ENCODE measurements around the gene GNG13.
A peak's percentile ranks its signal among the peaks of the same experiment; 100 is the strongest.

GNG13 gene

GRCh38 chr16:802461-802860 is 1.9 kb upstream of the GNG13 start:
- TF ChIP-seq RAD21 (IDR thresholded peaks at IDR 0.05; ENCODE audit: low read depth) (no peak), EGR1 (IDR thresholded peaks at IDR 0.05) (no peak), REST (IDR thresholded peaks at IDR 0.05; ENCODE audit: low read depth) (no peak; the same call in 1 of the 2 replicates), FOXM1 (IDR thresholded peaks at IDR 0.05; ENCODE audit: borderline replicate concordance, low read depth) (no peak), CREB1 (IDR thresholded peaks at IDR 0.05; ENCODE audit: low read depth) (no peak), TEAD4 (IDR thresholded peaks at IDR 0.05) (no peak), MAX (IDR thresholded peaks at IDR 0.05) (no peak), TAF1 (IDR thresholded peaks at IDR 0.05; ENCODE audit: low read depth) (no peak), USF1 (IDR thresholded peaks at IDR 0.05) (no peak), YY1 (IDR thresholded peaks at IDR 0.05; ENCODE audit: low read depth) (no peak), ZBTB7A (IDR thresholded peaks at IDR 0.05; ENCODE audit: low read depth) (no peak), CEBPB (IDR thresholded peaks at IDR 0.05) (no peak), EP300 (IDR thresholded peaks at IDR 0.05; ENCODE audit: borderline replicate concordance) (no peak), NFIC (IDR thresholded peaks at IDR 0.05) (no peak), TCF12 (IDR thresholded peaks at IDR 0.05; ENCODE audit: low read depth) (no peak)

GRCh38 chr16:801584-802363 is 1.2 kb upstream of the GNG13 start:
- 0 out of 2 replicates have a peak, but pooled peaks have one; percentile 8 for TF ChIP-seq ZBTB7A (IDR thresholded peaks at IDR 0.05; ENCODE audit: low read depth)
- no peak for TF ChIP-seq TEAD4 (IDR thresholded peaks at IDR 0.05)
- no peak for TF ChIP-seq CREB1 (IDR thresholded peaks at IDR 0.05; ENCODE audit: low read depth)
- TF ChIP-seq FOXM1 (IDR thresholded peaks at IDR 0.05; ENCODE audit: borderline replicate concordance, low read depth) = no peak
- no peak for TF ChIP-seq CEBPB (IDR thresholded peaks at IDR 0.05)
- no peak for TF ChIP-seq TCF12 (IDR thresholded peaks at IDR 0.05; ENCODE audit: low read depth)
- no peak for TF ChIP-seq YY1 (IDR thresholded peaks at IDR 0.05; ENCODE audit: low read depth)
- TF ChIP-seq TAF1 (IDR thresholded peaks at IDR 0.05; ENCODE audit: low read depth) = no peak

GRCh38 chr16:800834-801511 is 439 bp upstream of the GNG13 start:
- TF ChIP-seq ZBTB7A (IDR thresholded peaks at IDR 0.05; ENCODE audit: low read depth) (peak; percentile 24; the same call in 1 of the 2 replicates), USF1 (IDR thresholded peaks at IDR 0.05) (no peak)

- TF ChIP-seq MAX (IDR thresholded peaks at IDR 0.05) (no peak), FOXM1 (IDR thresholded peaks at IDR 0.05; ENCODE audit: borderline replicate concordance, low read depth) (no peak), YY1 (IDR thresholded peaks at IDR 0.05; ENCODE audit: low read depth) (no peak), TEAD4 (IDR thresholded peaks at IDR 0.05) (no peak), EGR1 (IDR thresholded peaks at IDR 0.05) (no peak), CREB1 (IDR thresholded peaks at IDR 0.05; ENCODE audit: low read depth) (no peak), NFIC (IDR thresholded peaks at IDR 0.05) (no peak), CEBPB (IDR thresholded peaks at IDR 0.05) (no peak), RAD21 (IDR thresholded peaks at IDR 0.05; ENCODE audit: low read depth) (no peak)
Observed at GRCh38 chr16:799111-799947, 1.2 kb downstream of the GNG13 start.

- TF ChIP-seq YY1 (IDR thresholded peaks at IDR 0.05; ENCODE audit: low read depth) (no peak), REST (IDR thresholded peaks at IDR 0.05; ENCODE audit: low read depth) (no peak), TCF12 (IDR thresholded peaks at IDR 0.05; ENCODE audit: low read depth) (no peak), TAF1 (IDR thresholded peaks at IDR 0.05; ENCODE audit: low read depth) (no peak), MAX (IDR thresholded peaks at IDR 0.05) (no peak)
Observed at GRCh38 chr16:798666-799065, 1.9 kb downstream of the GNG13 start.

All from Ishikawa (cell line).